22Rv1 (cell line): Measurements from ENCODE around the gene KHDC4.

ENCODE experiments used
- CTCF ChIP-seq: fragments of 450-650 bp; IDR thresholded peaks from 2 replicates; pipeline ENCODE4 v1.5.1; 2017; ENCODE audit warnings: mild to moderate bottlenecking
- ZFX ChIP-seq: fragments of 450-650 bp; IDR thresholded peaks from 2 replicates; pipeline ENCODE4 v1.6.1; 2017; ENCODE audit warnings: antibody characterized with exemption, borderline replicate concordance

GRCh38 chr1:155872527-155872926 lies 61.7 kb downstream of the KHDC4 start:
- TF ChIP-seq CTCF (no peak), ZFX (no peak)
